HK-2 (cell line): ENCODE results near the gene S100A12.

Experiments used
- DNase-seq: peaks from one replicate; pipeline ENCODE4 v3.0.0-alpha.2; 2018; ENCODE audit not compliant: unreplicated experiment

The S100A12 gene

GRCh38 chr1:153368495-153368894 is 6.9 kb downstream of the S100A12 start:
- no peak for DNase-seq

GRCh38 chr1:153367090-153367489 is 8.3 kb downstream of the S100A12 start:
- DNase-seq = no peak

GRCh38 chr1:153366261-153366660 is 9.2 kb downstream of the S100A12 start:
- DNase-seq = no peak

GRCh38 chr1:153365696-153366095 is 9.7 kb downstream of the S100A12 start:
- no peak for DNase-seq

- DNase-seq = no peak
Measured at GRCh38 chr1:153364766-153365666, 10.4 kb downstream of the S100A12 start.

GRCh38 chr1:153364156-153364555 is 11.3 kb downstream of the S100A12 start:
- DNase-seq = no peak

GRCh38 chr1:153363641-153364040 is 11.8 kb downstream of the S100A12 start:
- no peak for DNase-seq

GRCh38 chr1:153362187-153362775 is 13.1 kb downstream of the S100A12 start:
- DNase-seq = no peak

- no peak for DNase-seq
Measured at GRCh38 chr1:153361480-153362109, 13.8 kb downstream of the S100A12 start.

GRCh38 chr1:153360592-153361479 is 14.6 kb downstream of the S100A12 start:
- no peak for DNase-seq

- no peak for DNase-seq
Measured at GRCh38 chr1:153360190-153360589, 15.2 kb downstream of the S100A12 start.

GRCh38 chr1:153359241-153359640 is 16.2 kb downstream of the S100A12 start:
- DNase-seq = no peak

GRCh38 chr1:153358691-153358975 is 16.8 kb downstream of the S100A12 start:
- DNase-seq = no peak

- no peak for DNase-seq
Measured at GRCh38 chr1:153357853-153358690, 17.3 kb downstream of the S100A12 start, which contains the start of gene S100A9. Gene S100A9, plus strand, starts transcription at chr1:153357854. Its CDS starts 430 bp downstream, at chr1:153358284.

GRCh38 chr1:153357076-153357852 is 18.2 kb downstream of the S100A12 start:
- no peak for DNase-seq

- no peak for DNase-seq
Measured at GRCh38 chr1:153356392-153357075, 18.9 kb downstream of the S100A12 start.

- peak; percentile 45 for DNase-seq
Measured at GRCh38 chr1:153355445-153356071, 19.9 kb downstream of the S100A12 start.

GRCh38 chr1:153354515-153355193 is 20.8 kb downstream of the S100A12 start:
- no peak for DNase-seq
